HG03280 (cell line): ENCODE results near the gene NTN3.
"Not testable (repeated sequence)": the region's sequence is repeated elsewhere in the genome, so short reads cannot be mapped to it uniquely, and the experiment has no call there.

Experiments
- ATAC-seq: cut with Tn5 transposase; IDR thresholded peaks from one replicate; pipeline ENCODE4 v1.9.1; 2021; ENCODE audit warnings: mild to moderate bottlenecking, moderate library complexity; ENCODE audit not compliant: unreplicated experiment

The NTN3 gene

DNA sequence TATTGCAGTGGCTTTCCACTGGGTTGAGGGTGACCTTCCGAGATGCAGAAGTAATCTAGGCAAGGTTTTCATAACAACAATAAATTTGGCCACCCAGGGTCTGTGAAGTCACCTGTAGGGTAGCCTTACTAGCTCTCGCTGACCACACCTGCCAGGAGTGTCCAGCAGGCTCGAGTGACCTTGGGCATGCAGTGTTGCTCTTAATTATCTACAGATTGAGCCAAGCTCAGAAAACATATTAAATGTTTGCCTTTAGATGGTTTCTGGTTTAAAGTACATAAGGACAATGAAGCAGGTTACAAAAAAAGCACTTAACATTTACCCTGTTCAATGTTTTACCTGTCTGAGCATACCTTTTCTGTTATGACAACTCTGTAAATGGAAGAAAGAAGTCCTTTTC lies 5.6 kb downstream of the NTN3 start:
- no peak for ATAC-seq

- no peak for ATAC-seq
Observed at GRCh38 chr16:2477327-2477726, 6.2 kb downstream of the NTN3 start.

GRCh38 chr16:2478279-2478678 lies 7.2 kb downstream of the NTN3 start:
- no peak for ATAC-seq

- not testable (repeated sequence) for ATAC-seq
Observed at GRCh38 chr16:2479996-2480395, 8.9 kb downstream of the NTN3 start.

DNA sequence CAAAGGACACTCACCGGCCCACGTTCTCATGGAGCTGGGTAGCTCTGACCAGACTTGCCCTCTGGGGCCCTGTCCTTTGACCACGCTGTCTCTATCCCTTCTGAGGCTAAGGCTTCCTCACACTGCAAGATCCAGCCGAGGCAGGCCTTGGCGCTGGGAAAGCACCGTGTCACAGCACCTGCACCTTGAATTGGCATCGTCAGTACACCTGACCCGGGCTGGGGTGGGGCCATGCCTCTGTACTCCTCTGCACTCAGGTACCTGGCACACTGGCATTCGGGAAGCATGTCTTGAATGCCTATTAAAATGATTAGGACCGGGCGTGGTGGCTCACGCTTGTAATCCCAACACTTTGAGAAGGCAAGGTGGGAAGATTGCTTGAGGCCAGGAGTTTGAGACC lies 9.9 kb downstream of the NTN3 start:
- no peak for ATAC-seq

DNA sequence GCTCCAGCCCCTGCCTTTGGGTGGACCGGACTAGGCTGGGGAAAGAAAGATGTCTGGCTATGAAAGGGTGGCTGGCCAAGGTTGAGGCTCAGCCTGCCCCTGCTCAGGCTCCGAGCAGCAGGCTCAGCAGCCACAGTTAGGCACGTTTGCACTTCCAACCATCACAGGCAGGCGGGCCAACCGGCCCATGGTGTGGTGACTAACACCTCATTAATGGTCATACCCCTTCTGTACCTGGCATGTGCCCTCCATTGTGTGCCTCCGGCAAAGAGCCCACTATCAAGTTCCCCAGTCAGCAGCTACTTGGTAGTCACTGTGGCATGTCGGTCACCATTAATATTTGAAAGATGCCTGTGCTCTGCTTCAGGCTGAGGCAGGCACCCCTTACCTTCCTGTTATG lies 10.6 kb downstream of the NTN3 start:
- no peak for ATAC-seq

DNA sequence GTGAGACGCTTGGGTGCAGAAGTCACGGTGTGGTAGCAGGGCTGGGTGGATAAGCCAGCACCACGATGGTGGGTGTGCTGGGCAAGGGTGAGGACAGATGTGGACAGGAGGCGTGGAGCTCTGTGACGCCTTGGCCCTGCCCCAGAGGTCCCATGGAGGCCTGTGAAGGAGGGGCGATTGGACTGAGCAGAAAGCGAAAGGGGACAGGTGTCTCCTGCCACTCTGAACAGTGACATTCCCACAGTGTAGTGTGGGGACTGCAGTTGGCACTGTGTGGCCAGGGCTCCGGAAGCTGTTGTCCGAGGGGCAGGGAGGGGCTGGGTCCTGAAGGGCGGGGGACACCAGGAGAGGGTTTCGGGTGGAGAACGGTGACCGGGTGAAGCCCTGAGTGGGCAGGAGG lies 11.2 kb downstream of the NTN3 start:
- ATAC-seq, result no peak

- no peak for ATAC-seq
Observed at GRCh38 chr16:2482708-2483534, 11.8 kb downstream of the NTN3 start.

- ATAC-seq, result no peak
Observed at GRCh38 chr16:2483939-2484897, 13.1 kb downstream of the NTN3 start.

DNA sequence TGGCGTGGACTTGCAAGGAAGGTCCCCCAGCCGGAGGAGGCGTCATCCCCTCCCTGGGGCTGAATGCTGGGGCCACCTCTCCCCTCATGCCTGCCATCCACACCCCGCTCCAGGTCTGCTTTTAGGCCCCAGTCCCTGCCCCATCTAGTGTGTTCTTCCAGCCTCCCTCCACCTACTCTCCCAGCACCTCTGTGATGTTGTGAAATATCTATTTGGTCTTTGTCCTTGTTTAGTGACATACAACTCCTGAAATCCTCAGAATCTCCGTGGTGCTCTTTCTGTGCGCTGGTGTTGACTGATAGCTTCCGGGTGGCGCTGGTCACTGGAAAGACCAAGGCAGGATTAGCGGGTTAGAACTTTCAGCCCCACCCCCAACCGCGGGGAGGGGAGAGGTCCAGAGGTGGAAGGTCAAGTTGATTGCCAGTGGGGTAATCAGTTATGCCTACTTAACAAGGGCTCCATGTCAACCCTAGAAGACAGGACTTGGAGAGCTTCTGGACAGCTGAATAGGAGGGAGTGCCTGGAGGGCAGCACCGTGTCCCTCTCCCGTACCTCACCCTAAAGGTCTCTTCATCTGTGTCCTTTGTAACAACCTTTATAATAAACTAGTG lies 13.9 kb downstream of the NTN3 start:
- ATAC-seq, result no peak

DNA sequence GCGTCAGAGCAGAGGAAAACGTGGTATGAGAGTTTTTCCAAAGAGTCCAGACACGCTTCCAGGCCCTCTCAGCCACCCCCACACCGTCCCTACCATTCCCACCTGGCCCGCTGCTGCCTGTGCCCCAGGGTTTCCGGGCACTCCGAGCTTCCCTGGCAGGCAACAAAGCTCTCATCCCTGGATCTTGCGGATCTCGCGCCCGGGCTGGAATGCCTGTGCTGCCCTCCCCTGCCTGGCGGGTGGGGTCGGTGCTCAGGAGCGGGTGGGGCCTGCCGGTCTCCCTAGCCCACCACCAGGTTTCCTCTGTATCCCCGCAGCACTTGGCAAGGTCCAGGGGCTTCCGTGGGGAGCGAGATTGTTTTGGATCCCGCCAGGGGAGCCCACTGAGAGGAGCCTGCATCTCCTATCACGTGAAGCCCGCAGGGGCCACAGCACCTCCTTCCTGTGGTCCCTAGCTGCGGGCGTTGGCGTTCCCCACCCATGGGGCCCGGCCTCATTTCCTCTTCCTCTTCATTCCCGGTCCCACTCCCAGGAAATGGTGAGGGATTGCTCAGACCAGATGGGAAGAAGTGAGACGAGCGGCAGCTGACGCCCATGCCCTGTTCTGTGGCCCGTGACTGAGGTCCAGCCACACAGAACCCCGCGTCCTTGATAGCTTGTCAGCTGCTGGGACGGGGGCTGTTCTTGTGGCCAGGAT lies 14.9 kb downstream of the NTN3 start:
- ATAC-seq, result no peak

DNA sequence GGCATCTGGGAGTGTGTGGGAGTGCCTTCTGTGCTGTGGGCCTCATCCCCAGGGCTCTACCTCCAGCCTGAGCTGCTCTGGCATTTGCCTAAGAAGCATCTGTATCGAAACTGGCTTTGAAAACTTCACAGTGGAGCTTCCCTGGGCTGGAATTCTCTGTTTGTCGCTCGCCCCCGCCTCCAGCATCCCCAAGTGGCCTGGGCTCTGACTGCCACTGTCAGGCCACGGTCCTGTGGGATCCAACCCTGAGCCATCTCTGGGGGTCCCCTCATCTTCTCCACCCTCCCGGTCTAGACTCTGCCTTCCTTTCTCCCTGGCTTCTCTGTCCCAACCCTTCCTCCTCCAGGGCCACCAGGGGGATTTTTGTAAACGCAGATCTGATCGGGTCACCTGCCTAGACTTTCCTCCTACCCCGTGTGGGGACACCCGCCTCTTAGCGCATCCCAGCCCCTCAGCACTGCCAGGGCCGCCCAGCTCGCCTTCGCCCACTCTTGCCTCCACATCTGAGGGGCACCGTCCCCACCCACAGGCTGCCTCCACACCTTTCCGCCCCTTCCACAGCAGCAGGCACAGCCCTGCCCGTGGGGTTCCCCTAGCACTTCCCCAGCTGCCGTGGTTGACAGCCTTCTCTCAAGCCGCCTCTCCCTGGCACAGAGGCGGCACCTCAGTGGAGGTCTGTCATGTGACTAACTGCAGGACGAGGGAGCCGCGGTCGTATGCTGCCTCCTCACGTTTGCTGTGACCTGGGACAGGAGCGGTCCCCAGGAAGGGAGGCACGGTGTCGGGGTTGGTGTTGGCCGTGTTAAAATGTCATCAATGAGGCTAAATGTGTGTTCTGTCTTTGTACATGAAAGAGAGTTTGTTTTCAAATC lies 15.8 kb downstream of the NTN3 start:
- ATAC-seq, result no peak

GRCh38 chr16:2487517-2487842 lies 16.4 kb downstream of the NTN3 start:
- ATAC-seq, result no peak

- no peak for ATAC-seq
Observed at GRCh38 chr16:2487903-2488531, 16.9 kb downstream of the NTN3 start.

GRCh38 chr16:2489581-2489980 lies 18.5 kb downstream of the NTN3 start:
- ATAC-seq, result no peak

DNA sequence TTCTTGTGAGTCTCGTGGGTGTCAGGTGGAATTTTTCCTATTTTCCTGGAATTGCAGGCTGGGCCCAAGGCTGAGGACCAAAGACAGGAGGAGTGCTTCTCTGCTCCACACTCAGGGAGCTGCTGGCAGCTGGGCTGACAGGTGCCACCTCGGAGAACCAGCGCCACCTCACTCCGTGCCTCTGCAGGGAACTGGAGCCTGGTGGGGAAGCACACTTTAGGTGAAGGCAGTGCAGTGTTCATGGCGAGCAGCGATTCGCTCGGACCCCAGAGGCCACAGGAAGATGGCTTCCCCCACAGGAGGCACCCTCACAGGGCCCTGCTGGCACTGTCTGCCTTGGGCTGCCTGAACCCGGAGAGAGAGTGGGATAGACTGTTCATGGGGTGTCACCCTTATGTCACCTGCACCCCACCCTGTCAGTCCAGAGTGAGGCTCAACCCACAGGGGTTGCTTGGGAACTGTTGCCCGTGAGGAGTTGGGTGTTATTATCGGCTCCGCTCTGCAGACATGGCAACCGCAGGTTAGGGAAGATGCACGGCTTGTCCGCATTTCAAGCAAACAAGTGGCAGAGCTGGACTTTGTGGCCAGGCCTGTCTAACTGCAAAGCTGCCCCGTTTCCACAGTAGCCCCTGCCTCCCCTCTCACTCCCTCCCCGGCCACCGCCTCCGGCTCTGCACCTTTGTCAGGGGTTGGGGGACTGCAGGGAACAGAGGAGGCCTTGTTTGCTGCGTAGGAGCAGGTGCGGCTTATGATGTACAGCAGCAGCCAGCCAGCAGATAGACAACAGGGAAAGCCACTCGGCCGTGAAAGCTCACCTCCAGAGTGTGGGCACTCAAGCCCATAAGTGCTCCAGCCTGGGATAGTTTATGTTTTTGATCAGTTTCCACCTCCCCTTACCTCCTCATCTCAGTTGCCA lies 19.4 kb downstream of the NTN3 start:
- no peak for ATAC-seq

- no peak for ATAC-seq
Observed at GRCh38 chr16:2492292-2492691, 21.2 kb downstream of the NTN3 start.

DNA sequence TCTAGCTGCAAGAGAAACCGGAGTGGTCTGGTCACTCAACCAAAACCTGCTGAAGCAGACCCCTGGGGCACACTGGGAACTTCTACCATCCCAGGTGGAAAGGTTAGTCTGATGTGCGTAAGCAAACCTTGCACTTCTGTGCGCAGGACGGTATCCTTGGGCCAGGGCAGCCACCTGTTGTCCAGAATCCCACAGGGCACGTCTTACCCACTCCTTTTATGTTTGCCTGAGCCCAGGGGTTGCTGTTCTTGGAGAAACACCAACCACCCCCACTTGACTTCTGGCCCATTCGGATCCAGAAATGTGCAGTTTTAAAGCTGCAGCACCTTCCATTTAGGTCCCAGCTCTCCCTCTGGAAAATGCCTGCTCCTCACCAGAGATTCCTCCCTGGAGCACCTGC lies 22.5 kb downstream of the NTN3 start:
- no peak for ATAC-seq

DNA sequence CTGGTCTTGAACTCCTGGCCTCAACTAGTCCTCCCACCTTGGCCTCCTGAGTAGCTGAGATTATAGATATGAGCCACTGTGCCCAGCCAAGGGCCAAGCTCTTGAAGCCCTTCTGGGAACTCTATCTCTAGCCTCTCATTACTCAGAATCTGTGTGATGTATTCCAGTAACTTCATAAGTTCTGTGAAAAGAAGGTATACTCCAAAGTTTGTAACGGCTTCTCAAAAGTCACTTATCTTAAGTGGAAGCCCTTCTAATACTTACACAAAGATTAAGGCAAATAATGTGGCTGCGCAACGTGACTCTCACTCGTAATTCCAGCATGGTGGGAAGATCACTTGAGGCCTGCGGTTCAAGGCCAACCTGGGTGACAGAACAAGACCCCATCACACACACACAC lies 23.5 kb downstream of the NTN3 start:
- no peak for ATAC-seq
